HCT116 (cell line): ENCODE results near the gene LKAAEAR1. TPM values are rescaled to one million over a fixed set of nuclear protein-coding genes. Genes with fewer than 3 reads are reported as not detected.

Experiments
- ATAC-seq: fragments of 200-7000 bp; cut with Tn5 transposase; 2 replicates; pipeline ENCODE4 v1.9.1; 2020; ENCODE audit warnings: mild to moderate bottlenecking, moderate library complexity
- BruUV-seq: library from RNA; stranded (reverse); fragments of 400-500 nt; replicated peaks from 2 replicates; lab custom pipeline; 2021; lab: Mats Ljungman, UMichigan
- CTCF ChIA-PET: fragments of 300-600 bp; sonication (Branson Sonifier 250); formaldehyde crosslinking; loops from one replicate; lab custom pipeline; 2021; ENCODE audit warnings: antibody characterized with exemption; lab: Charles Lee
- POLR2A ChIA-PET: fragments of 300-600, 350-600 bp; sonication (Branson Sonifier 250); formaldehyde crosslinking; loops from one replicate; lab custom pipeline; 2021; ENCODE audit warnings: antibody characterized with exemption; lab: Charles Lee
- RAD21 ChIA-PET, 2 experiments: fragments of 300-600 bp; sonication (Branson Sonifier 250); formaldehyde crosslinking; loops; one replicate each; lab custom pipeline; 2023; ENCODE audit warnings: low total read pairs in 2 of 2; ENCODE audit not compliant: uncharacterized antibody in 2 of 2, unreplicated experiment in 2 of 2, low non-redundant PET in 1 of 2; lab: Charles Lee
- DNase-seq: peaks from one replicate; pipeline ENCODE4 v3.0.0-alpha.2; 2010; ENCODE audit warnings: low read depth, low spot score
- H2AFZ ChIP-seq: fragments of 200-600 bp; shearing (Covaris generic), sonication (generic); 2 replicates; pipeline ENCODE4 v1.6.1; 2017; ENCODE audit warnings: low read depth, mixed run types, mixed read lengths, antibody characterized with exemption, low read length; ENCODE audit not compliant: poor library complexity, severe bottlenecking
- H3K27ac ChIP-seq: 2 replicates; pipeline ENCODE4 v1.5.1; 2012; ENCODE audit warnings: low read depth, low read length
- H3K27me3 ChIP-seq: fragments of 200-600 bp; sonication (generic); 2 replicates; pipeline ENCODE4 v1.6.1; 2016; ENCODE audit warnings: mixed run types, low read length, mixed read lengths; ENCODE audit not compliant: insufficient read depth
- H3K36me3 ChIP-seq, 2 experiments: fragments of 200-500 bp in 1 of 2; fragments of 200-600 bp in 1 of 2; sonication (Bioruptor generic) in 1 of 2; sonication (generic) in 1 of 2; 2 replicates each; pipeline versions ENCODE4 v1.5.1 to v1.6.1; 2014 to 2016; ENCODE audit warnings: low read length in 2 of 2, inconsistent platforms in 1 of 2, mixed read lengths in 1 of 2, mixed run types in 1 of 2; ENCODE audit not compliant: insufficient read depth in 2 of 2, control insufficient read depth in 1 of 2
- H3K4me1 ChIP-seq, 2 experiments: fragments of 200-600 bp in 1 of 2; sonication (generic) in 1 of 2; 2 replicates each; pipeline versions ENCODE4 v1.5.1 to v1.6.1; 2012 to 2017; ENCODE audit warnings: low read length in 2 of 2, inconsistent platforms in 1 of 2, mild to moderate bottlenecking in 1 of 2, mixed read lengths in 1 of 2, mixed run types in 1 of 2, moderate library complexity in 1 of 2; ENCODE audit not compliant: insufficient read depth in 2 of 2, control insufficient read depth in 1 of 2
- H3K4me2 ChIP-seq: fragments of 200-600 bp; sonication (generic); 2 replicates; pipeline ENCODE4 v1.6.1; 2017; ENCODE audit warnings: mixed run types, low read length, mixed read lengths
- H3K4me3 ChIP-seq, 2 experiments: fragments of 200-600 bp in 1 of 2; sonication (generic) in 1 of 2; replicated peaks in 1 of 2; 2 replicates each; pipeline ENCODE4 v1.5.1; 2011 to 2016; ENCODE audit warnings: low read length in 2 of 2, control low read depth in 1 of 2, low read depth in 1 of 2, mild to moderate bottlenecking in 1 of 2, mixed read lengths in 1 of 2, mixed run types in 1 of 2
- H3K79me2 ChIP-seq: fragments of 200-600 bp; sonication (generic); 2 replicates; pipeline ENCODE4 v1.6.1; 2017; ENCODE audit warnings: mild to moderate bottlenecking, mixed run types, low read length, moderate library complexity, mixed read lengths; ENCODE audit not compliant: insufficient read depth
- H3K9ac ChIP-seq: fragments of 200-600 bp; sonication (generic); 2 replicates; pipeline ENCODE4 v1.6.1; 2016; ENCODE audit warnings: low read length, mixed read lengths
- H3K9me2 ChIP-seq: fragments of 200-600 bp; sonication (generic), shearing (Covaris generic); 2 replicates; pipeline ENCODE4 v1.6.1; 2017; ENCODE audit warnings: mixed run types, mild to moderate bottlenecking, moderate library complexity; ENCODE audit not compliant: insufficient read depth
- H3K9me3 ChIP-seq, 2 experiments: fragments of 200-500 bp in 1 of 2; fragments of 200-600 bp in 1 of 2; sonication (Bioruptor generic) in 1 of 2; sonication (generic) in 1 of 2; 2 replicates each; pipeline ENCODE4 v1.6.1; 2014 to 2017; ENCODE audit warnings: low read length in 2 of 2, mixed read lengths in 2 of 2, inconsistent platforms in 1 of 2, low read depth in 1 of 2, mild to moderate bottlenecking in 1 of 2, mixed run types in 1 of 2, moderate library complexity in 1 of 2; ENCODE audit not compliant: control insufficient read depth in 1 of 2, insufficient read depth in 1 of 2
- H4K20me1 ChIP-seq: fragments of 200-600 bp; sonication (generic), shearing (Covaris generic); 2 replicates; pipeline ENCODE4 v1.6.1; 2017; ENCODE audit warnings: mixed run types, mild to moderate bottlenecking, moderate library complexity; ENCODE audit not compliant: insufficient read depth
- CBX3 ChIP-seq: IDR thresholded peaks from 2 replicates; pipeline ENCODE4 v1.6.1; 2012; ENCODE audit warnings: low read depth
- FOSL1 ChIP-seq: IDR thresholded peaks from 2 replicates; pipeline ENCODE4 v1.6.1; 2012; ENCODE audit warnings: low read depth
- POLR2A ChIP-seq: IDR thresholded peaks from 2 replicates; pipeline ENCODE4 v1.7.0; 2011; ENCODE audit warnings: borderline replicate concordance; ENCODE audit not compliant: insufficient read depth, insufficient read length; ENCODE audit errors: extremely low read depth
- SIN3A ChIP-seq: IDR thresholded peaks from 2 replicates; pipeline ENCODE4 v1.6.1; 2012; ENCODE audit warnings: low read depth
- SP1 ChIP-seq: IDR thresholded peaks from 2 replicates; pipeline ENCODE4 v1.6.1; 2012; ENCODE audit warnings: low read depth
- SRF ChIP-seq: IDR thresholded peaks from 2 replicates; pipeline ENCODE4 v1.6.1; 2012; ENCODE audit warnings: low read depth
- TCF7L2 ChIP-seq: IDR thresholded peaks from 2 replicates; pipeline ENCODE4 v1.7.0; 2011; ENCODE audit warnings: borderline replicate concordance, inconsistent platforms; ENCODE audit not compliant: insufficient read depth, insufficient read length; ENCODE audit errors: extremely low read depth
- ZBTB33 ChIP-seq: IDR thresholded peaks from 2 replicates; pipeline ENCODE4 v1.6.1; 2011; ENCODE audit warnings: mild to moderate bottlenecking, low read length, moderate library complexity; ENCODE audit not compliant: insufficient replicate concordance; ENCODE audit errors: extremely low read depth
- intact Hi-C: fragments of 100-400 bp; cut with micrococcal nuclease; formaldehyde crosslinking; loops from 2 replicates; pipeline ENCODE4 v1.10.0; 2022
- total RNA-seq: library from RNA; stranded (reverse); gene quantifications from one replicate; pipeline ENCODE4 v1.2.1, GENCODE V29; 2021; ENCODE audit not compliant: unreplicated experiment

The LKAAEAR1 gene
- total RNA-seq, 1 experiment from 2014 or later, result not detected

- H2AFZ ChIP-seq, result no peak overlapping the region
- ChIA-PET RAD21 (no interaction called here), POLR2A (no interaction called here), CTCF (interaction anchor here (1.7 kb wide), 1 partner anchor 15 kb away, joined by 4 read pairs; no protein-coding TSS in a partner anchor)
- no peaks in the 10 kb centered on the region for H3K9me2 ChIP-seq
- H3K27me3 ChIP-seq, result no peaks in the 10 kb centered on the region
- H3K36me3 ChIP-seq, result no peaks in the 10 kb centered on the region
- H3K4me2 ChIP-seq, result no peak overlapping the region
- no peaks in the 10 kb centered on the region for H3K79me2 ChIP-seq
- no peaks in the 10 kb centered on the region for H3K9me3 ChIP-seq
- H3K4me1 ChIP-seq, result peaks cover 4 to 13% of the 10 kb centered on the region in 2 experiments; a peak in 2 of 4 replicates
- no peak for ATAC-seq
- intact Hi-C loops, result no loop called here
- no peak for TF ChIP-seq FOSL1
- H4K20me1 ChIP-seq, result no peaks in the 10 kb centered on the region
- H3K4me3 ChIP-seq, result no peak overlapping the region
- DNase-seq, result no peak
- BruUV-seq, result no TSS peak
- H3K9ac ChIP-seq, result no peak overlapping the region
- H3K27ac ChIP-seq, result no peak overlapping the region
Observed at GRCh38 chr20:64098471-64099013, 14.3 kb upstream of the LKAAEAR1 start.

GRCh38 chr20:64096535-64096934, 12.3 kb upstream of the LKAAEAR1 start:
- H3K9ac ChIP-seq, result no peak overlapping the region
- RAD21 ChIA-PET, result no interaction called here
- H3K27ac ChIP-seq, result no peak overlapping the region
- H3K4me2 ChIP-seq, result no peak overlapping the region
- TF ChIP-seq ZBTB33 (no peak), SRF (no peak), SP1 (no peak), SIN3A (no peak), CBX3 (no peak), TCF7L2 (no peak), POLR2A (no peak), FOSL1 (no peak)
- CTCF ChIA-PET, result no interaction called here
- BruUV-seq, result no TSS peak
- DNase-seq (no peak), ATAC-seq (no peak)
- H3K27me3 ChIP-seq, result no peaks in the 10 kb centered on the region
- no peaks in the 10 kb centered on the region for H3K9me3 ChIP-seq
- intact Hi-C loops, result no loop called here
- no peaks in the 10 kb centered on the region for H4K20me1 ChIP-seq
- no peaks in the 10 kb centered on the region for H3K9me2 ChIP-seq
- H2AFZ ChIP-seq, result no peak overlapping the region
- H3K79me2 ChIP-seq, result no peaks in the 10 kb centered on the region
- H3K36me3 ChIP-seq, result no peaks in the 10 kb centered on the region
- H3K4me3 ChIP-seq, result no peak overlapping the region
- peaks cover under 1 to 1% of the 10 kb centered on the region in 2 experiments; a peak in 2 of 4 replicates for H3K4me1 ChIP-seq
- POLR2A ChIA-PET, result no interaction called here
